B cell (primary cell): ENCODE data around the gene DDA1.

ENCODE experiments used
- EZH2 ChIP-seq: IDR thresholded peaks from 2 replicates; pipeline ENCODE4 v1.6.1; 2012; ENCODE audit warnings: borderline replicate concordance, low read depth, mild to moderate bottlenecking, moderate library complexity, low read length; ENCODE audit not compliant: insufficient read depth, poor library complexity, severe bottlenecking
- TF ChIP-seq, protein P1 (sequence below): fragments of 200-600 bp; IDR thresholded peaks from one replicate; pipeline ENCODE4 v1.8.0; 2022; ENCODE audit warnings: antibody characterized with exemption, mild to moderate bottlenecking

GRCh38 chr19:17306285-17306714 lies 3.1 kb upstream of the DDA1 start:
- TF ChIP-seq, protein P1, sequence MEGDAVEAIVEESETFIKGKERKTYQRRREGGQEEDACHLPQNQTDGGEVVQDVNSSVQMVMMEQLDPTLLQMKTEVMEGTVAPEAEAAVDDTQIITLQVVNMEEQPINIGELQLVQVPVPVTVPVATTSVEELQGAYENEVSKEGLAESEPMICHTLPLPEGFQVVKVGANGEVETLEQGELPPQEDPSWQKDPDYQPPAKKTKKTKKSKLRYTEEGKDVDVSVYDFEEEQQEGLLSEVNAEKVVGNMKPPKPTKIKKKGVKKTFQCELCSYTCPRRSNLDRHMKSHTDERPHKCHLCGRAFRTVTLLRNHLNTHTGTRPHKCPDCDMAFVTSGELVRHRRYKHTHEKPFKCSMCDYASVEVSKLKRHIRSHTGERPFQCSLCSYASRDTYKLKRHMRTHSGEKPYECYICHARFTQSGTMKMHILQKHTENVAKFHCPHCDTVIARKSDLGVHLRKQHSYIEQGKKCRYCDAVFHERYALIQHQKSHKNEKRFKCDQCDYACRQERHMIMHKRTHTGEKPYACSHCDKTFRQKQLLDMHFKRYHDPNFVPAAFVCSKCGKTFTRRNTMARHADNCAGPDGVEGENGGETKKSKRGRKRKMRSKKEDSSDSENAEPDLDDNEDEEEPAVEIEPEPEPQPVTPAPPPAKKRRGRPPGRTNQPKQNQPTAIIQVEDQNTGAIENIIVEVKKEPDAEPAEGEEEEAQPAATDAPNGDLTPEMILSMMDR, result no peak
- no peak for TF ChIP-seq EZH2
